Measurements from ENCODE around the gene CACNG3.

The CACNG3 gene

GRCh38 chr16:24297375-24297774 is 41.2 kb downstream of the CACNG3 start:
- TF ChIP-seq GATA2 (IDR thresholded peaks at IDR 0.05; ENCODE audit: low read depth, low read length): no peak
- TF ChIP-seq GATA3 (IDR thresholded peaks at IDR 0.05; ENCODE audit: low read depth, low read length): no peak

GRCh38 chr16:24298548-24299167 is 42.5 kb downstream of the CACNG3 start:
- no peak for TF ChIP-seq GATA3 (IDR thresholded peaks at IDR 0.05; ENCODE audit: low read depth, low read length)
- no peak for TF ChIP-seq GATA2 (IDR thresholded peaks at IDR 0.05; ENCODE audit: low read depth, low read length)

GRCh38 chr16:24302636-24303035 is 46.5 kb downstream of the CACNG3 start:
- TF ChIP-seq GATA2 (IDR thresholded peaks at IDR 0.05; ENCODE audit: low read depth, low read length): no peak
- TF ChIP-seq GATA3 (IDR thresholded peaks at IDR 0.05; ENCODE audit: low read depth, low read length): no peak

GRCh38 chr16:24308200-24308599 is 52.1 kb downstream of the CACNG3 start:
- TF ChIP-seq GATA2 (IDR thresholded peaks at IDR 0.05; ENCODE audit: low read depth, low read length) (no peak), GATA3 (IDR thresholded peaks at IDR 0.05; ENCODE audit: low read depth, low read length) (no peak)

GRCh38 chr16:24309258-24310142 is 53.4 kb downstream of the CACNG3 start:
- TF ChIP-seq GATA2 (IDR thresholded peaks at IDR 0.05; ENCODE audit: low read depth, low read length) (no peak), GATA3 (IDR thresholded peaks at IDR 0.05; ENCODE audit: low read depth, low read length) (no peak)

- TF ChIP-seq GATA2 (IDR thresholded peaks at IDR 0.05; ENCODE audit: low read depth, low read length): no peak
- TF ChIP-seq GATA3 (IDR thresholded peaks at IDR 0.05; ENCODE audit: low read depth, low read length): no peak
Measured at GRCh38 chr16:24315343-24315742, 59.2 kb downstream of the CACNG3 start.

- TF ChIP-seq GATA2 (IDR thresholded peaks at IDR 0.05; ENCODE audit: low read depth, low read length): no peak
- TF ChIP-seq GATA3 (IDR thresholded peaks at IDR 0.05; ENCODE audit: low read depth, low read length): no peak
Measured at GRCh38 chr16:24318680-24319079, 62.5 kb downstream of the CACNG3 start.

- TF ChIP-seq GATA2 (IDR thresholded peaks at IDR 0.05; ENCODE audit: low read depth, low read length) (no peak), GATA3 (IDR thresholded peaks at IDR 0.05; ENCODE audit: low read depth, low read length) (no peak)
Measured at GRCh38 chr16:24319126-24319814, 63.1 kb downstream of the CACNG3 start.

GRCh38 chr16:24322106-24322505 is 66.0 kb downstream of the CACNG3 start:
- no peak for TF ChIP-seq GATA2 (IDR thresholded peaks at IDR 0.05; ENCODE audit: low read depth, low read length)
- no peak for TF ChIP-seq GATA3 (IDR thresholded peaks at IDR 0.05; ENCODE audit: low read depth, low read length)

GRCh38 chr16:24324421-24324820 is 68.3 kb downstream of the CACNG3 start:
- no peak for TF ChIP-seq GATA2 (IDR thresholded peaks at IDR 0.05; ENCODE audit: low read depth, low read length)
- no peak for TF ChIP-seq GATA3 (IDR thresholded peaks at IDR 0.05; ENCODE audit: low read depth, low read length)

- TF ChIP-seq GATA3 (IDR thresholded peaks at IDR 0.05; ENCODE audit: low read depth, low read length) (no peak), GATA2 (IDR thresholded peaks at IDR 0.05; ENCODE audit: low read depth, low read length) (no peak)
Measured at GRCh38 chr16:24328835-24329452, 72.8 kb downstream of the CACNG3 start.

- no peak for TF ChIP-seq GATA3 (IDR thresholded peaks at IDR 0.05; ENCODE audit: low read depth, low read length)
- TF ChIP-seq GATA2 (IDR thresholded peaks at IDR 0.05; ENCODE audit: low read depth, low read length): no peak
Measured at GRCh38 chr16:24332178-24332577, 76.0 kb downstream of the CACNG3 start.

- TF ChIP-seq GATA3 (IDR thresholded peaks at IDR 0.05; ENCODE audit: low read depth, low read length) (no peak), GATA2 (IDR thresholded peaks at IDR 0.05; ENCODE audit: low read depth, low read length) (no peak)
Measured at GRCh38 chr16:24332582-24333090, 76.5 kb downstream of the CACNG3 start.

- no peak for TF ChIP-seq GATA2 (IDR thresholded peaks at IDR 0.05; ENCODE audit: low read depth, low read length)
- TF ChIP-seq GATA3 (IDR thresholded peaks at IDR 0.05; ENCODE audit: low read depth, low read length): no peak
Measured at GRCh38 chr16:24336491-24336890, 80.4 kb downstream of the CACNG3 start.

All from SH-SY5Y (cell line).